GM23248 (cell line): ENCODE measurements around the gene ACADL. TPM values are rescaled to one million over a fixed set of nuclear protein-coding genes. Genes with fewer than 3 reads are reported as not detected.

Experiments used
- DNase-seq: peaks from one replicate; pipeline ENCODE4 v3.0.0-alpha.2; 2015
- H2AFZ ChIP-seq: fragments of 200-600 bp; sonication (generic); 2 replicates; pipeline ENCODE4 v1.6.1; 2016; ENCODE audit warnings: antibody characterized with exemption
- H3F3A ChIP-seq: fragments of 200-600 bp; sonication (generic); 2 replicates; pipeline ENCODE4 v1.6.1; 2016; ENCODE audit warnings: mild to moderate bottlenecking, antibody characterized with exemption, mixed run types; ENCODE audit not compliant: insufficient read depth
- H3K27ac ChIP-seq: fragments of 200-600 bp; sonication (generic); 2 replicates; pipeline ENCODE4 v1.5.1; 2016; ENCODE audit warnings: mild to moderate bottlenecking
- H3K27me3 ChIP-seq: fragments of 200-600 bp; sonication (generic); replicated peaks from 2 replicates; pipeline ENCODE4 v1.6.1; 2016; ENCODE audit warnings: mild to moderate bottlenecking; ENCODE audit not compliant: insufficient read depth
- H3K36me3 ChIP-seq: fragments of 200-600 bp; sonication (generic); 2 replicates; pipeline ENCODE4 v1.6.1; 2016; ENCODE audit warnings: low read depth, mild to moderate bottlenecking
- H3K4me1 ChIP-seq: fragments of 200-600 bp; sonication (generic); 2 replicates; pipeline ENCODE4 v1.6.1; 2016; ENCODE audit warnings: mild to moderate bottlenecking; ENCODE audit not compliant: insufficient read depth
- H3K4me2 ChIP-seq: fragments of 200-600 bp; sonication (generic); one replicate; pipeline ENCODE4 v1.6.1; 2016; ENCODE audit warnings: mild to moderate bottlenecking; ENCODE audit not compliant: unreplicated experiment
- H3K4me3 ChIP-seq: fragments of 200-600 bp; sonication (generic); 2 replicates; pipeline ENCODE4 v1.5.1; 2016; ENCODE audit warnings: mild to moderate bottlenecking
- H3K79me2 ChIP-seq: fragments of 200-600 bp; sonication (generic); 2 replicates; pipeline ENCODE4 v1.6.1; 2016; ENCODE audit warnings: mild to moderate bottlenecking; ENCODE audit not compliant: insufficient read depth
- H3K9ac ChIP-seq: fragments of 200-600 bp; sonication (generic); 2 replicates; pipeline ENCODE4 v1.6.1; 2016; ENCODE audit warnings: mild to moderate bottlenecking
- H3K9me2 ChIP-seq: fragments of 200-600 bp; sonication (generic); 2 replicates; pipeline ENCODE4 v1.6.1; 2016; ENCODE audit warnings: mixed run types, mild to moderate bottlenecking, moderate library complexity; ENCODE audit not compliant: insufficient read depth
- H3K9me3 ChIP-seq: fragments of 200-600 bp; sonication (generic); one replicate; pipeline ENCODE4 v1.6.1; 2017; ENCODE audit warnings: low read depth
- H4K20me1 ChIP-seq: fragments of 200-600 bp; sonication (generic); 2 replicates; pipeline ENCODE4 v1.6.0; 2016; ENCODE audit not compliant: insufficient read depth
- EZH2 ChIP-seq: fragments of 200-600 bp; sonication (generic); IDR thresholded peaks from 2 replicates; pipeline ENCODE4 v1.6.1; 2018; ENCODE audit warnings: antibody characterized with exemption, mild to moderate bottlenecking; ENCODE audit not compliant: insufficient read depth, poor library complexity, severe bottlenecking
- EZH2phosphoT487 ChIP-seq: fragments of 200-600 bp; sonication (generic); IDR thresholded peaks from 2 replicates; pipeline ENCODE4 v1.6.1; 2018; ENCODE audit warnings: antibody characterized with exemption, moderate library complexity, mild to moderate bottlenecking, low read depth; ENCODE audit not compliant: insufficient read depth
- WGBS, 2 experiments: methylation state at CpG; one replicate each; pipeline ENCODE4 v1.1.6; 2015 to 2017; ENCODE audit warnings: low lambda C conversion rate in 2 of 2, low coverage in 1 of 2; ENCODE audit errors: missing lambda C conversion rate in 2 of 2; 5-methylcytosine and 5-hydroxymethylcytosine counted together
- in situ Hi-C: fragments of 300-500 bp; cut with MboI; formaldehyde crosslinking; loops from 2 replicates; pipeline ENCODE4 v1.15.0; 2020
- polyA plus RNA-seq: library from polyadenylated mRNA; unstranded; fragments of >200 nt; fragmentation: Nextera tagmentation; extraction: Ambion mirVana; gene quantifications from 2 replicates; pipeline ENCODE4 v1.2.1, GENCODE V29; 2016
- total RNA-seq: library from RNA; depleted of rRNA; stranded (reverse); fragments of >200 nt; shearing (Covaris generic); gene quantifications from 2 replicates; pipeline ENCODE4 v1.2.3, GENCODE V29; 2014; rRNA removed

The ACADL gene
- total RNA-seq (not detected in 2 replicates), polyA plus RNA-seq (not detected in 2 replicates)

- H3K9me2 ChIP-seq, result no peaks in the 10 kb centered on the region
- peak within 1 kb of the TSS; percentile 60 for H3K4me3 ChIP-seq
- H2AFZ ChIP-seq, result peak within 1 kb of the TSS; percentile 71
- no peak within 1 kb of the TSS for H3K9ac ChIP-seq
- H3K4me1 ChIP-seq, result no peaks in the 10 kb centered on the region
- peak within 1 kb of the TSS; percentile 56 for H3K4me2 ChIP-seq
- no peaks in the 10 kb centered on the region for H3F3A ChIP-seq
- 1 to 3% methylated on average over 46 to 67 of the region's 69 CpGs for WGBS, 2 experiments
- H3K27ac ChIP-seq, result no peak within 1 kb of the TSS
- H3K79me2 ChIP-seq, result no peaks in the 10 kb centered on the region
- peak; percentile 62 for DNase-seq
- H3K27me3 ChIP-seq, result peaks cover 55% of the 10 kb centered on the region
- no peaks in the 10 kb centered on the region for H4K20me1 ChIP-seq
- no peak for TF ChIP-seq EZH2
- no peak for TF ChIP-seq EZH2phosphoT487
- H3K9me3 ChIP-seq, result no peaks in the 10 kb centered on the region
- H3K36me3 ChIP-seq, result no peaks in the 10 kb centered on the region
- in situ Hi-C loops, result no loop called here
Observed at GRCh38 chr2:210224941-210225672, at the start of gene ACADL. Gene ACADL (minus strand): TSS chr2:210225447. CDS start chr2:210225263, 184 bp downstream.

GRCh38 chr2:210271300-210271699, 46.1 kb upstream of the ACADL start:
- H3K27ac ChIP-seq, result no peak overlapping the region
- no peaks in the 10 kb centered on the region for H4K20me1 ChIP-seq
- H3F3A ChIP-seq, result no peaks in the 10 kb centered on the region
- H3K9me2 ChIP-seq, result no peaks in the 10 kb centered on the region
- no peaks in the 10 kb centered on the region for H3K36me3 ChIP-seq
- no peak overlapping the region for H2AFZ ChIP-seq
- DNase-seq, result no peak
- H3K9ac ChIP-seq, result no peak overlapping the region
- H3K9me3 ChIP-seq, result no peaks in the 10 kb centered on the region
- no peaks in the 10 kb centered on the region for H3K4me1 ChIP-seq
- H3K4me2 ChIP-seq, result no peak overlapping the region
- in situ Hi-C loops, result no loop called here
- TF ChIP-seq EZH2 (no peak), EZH2phosphoT487 (no peak)
- no peaks in the 10 kb centered on the region for H3K79me2 ChIP-seq
- H3K27me3 ChIP-seq, result no peaks in the 10 kb centered on the region
- H3K4me3 ChIP-seq, result no peak overlapping the region

- in situ Hi-C loops, result no loop called here
- Histone ChIP-seq H3K9me2 (no peaks in the 10 kb centered on the region), H4K20me1 (no peaks in the 10 kb centered on the region), H3F3A (no peaks in the 10 kb centered on the region), H3K27me3 (no peaks in the 10 kb centered on the region), H3K4me1 (no peaks in the 10 kb centered on the region), H3K36me3 (no peaks in the 10 kb centered on the region), H2AFZ (no peak overlapping the region), H3K9me3 (no peaks in the 10 kb centered on the region), H3K4me2 (no peak overlapping the region), H3K79me2 (no peaks in the 10 kb centered on the region), H3K4me3 (no peak overlapping the region), H3K27ac (no peak overlapping the region), H3K9ac (no peak overlapping the region)
- 0 to 2% methylated on average over 3 of the region's 3 CpGs for WGBS, 2 experiments
- TF ChIP-seq EZH2 (no peak), EZH2phosphoT487 (no peak)
- DNase-seq, result no peak
Observed at GRCh38 chr2:210269148-210269547, 43.9 kb upstream of the ACADL start.

- WGBS, 2 experiments, result 31 to 42% methylated on average over 1 of the region's 1 CpG
- Histone ChIP-seq H3K4me2 (no peak overlapping the region), H3K27ac (no peak overlapping the region), H3K4me3 (no peak overlapping the region), H4K20me1 (no peaks in the 10 kb centered on the region), H2AFZ (no peak overlapping the region), H3F3A (no peaks in the 10 kb centered on the region), H3K79me2 (no peaks in the 10 kb centered on the region), H3K27me3 (no peaks in the 10 kb centered on the region), H3K9ac (no peak overlapping the region), H3K9me2 (no peaks in the 10 kb centered on the region), H3K9me3 (no peaks in the 10 kb centered on the region), H3K36me3 (no peaks in the 10 kb centered on the region), H3K4me1 (no peaks in the 10 kb centered on the region)
- in situ Hi-C loops, result no loop called here
- DNase-seq, result no peak
- TF ChIP-seq EZH2, result no peak
- no peak for TF ChIP-seq EZH2phosphoT487
Observed at GRCh38 chr2:210268281-210268680, 43.0 kb upstream of the ACADL start.
